ENCODE results near the gene NXT1. TPM values are rescaled to one million over a fixed set of nuclear protein-coding genes. Genes with fewer than 3 reads are reported as not detected.

Gene NXT1
- total RNA-seq, 4 donors from 2014 or later = 17.5 to 95.0 (median 33.3) TPM

DNA sequence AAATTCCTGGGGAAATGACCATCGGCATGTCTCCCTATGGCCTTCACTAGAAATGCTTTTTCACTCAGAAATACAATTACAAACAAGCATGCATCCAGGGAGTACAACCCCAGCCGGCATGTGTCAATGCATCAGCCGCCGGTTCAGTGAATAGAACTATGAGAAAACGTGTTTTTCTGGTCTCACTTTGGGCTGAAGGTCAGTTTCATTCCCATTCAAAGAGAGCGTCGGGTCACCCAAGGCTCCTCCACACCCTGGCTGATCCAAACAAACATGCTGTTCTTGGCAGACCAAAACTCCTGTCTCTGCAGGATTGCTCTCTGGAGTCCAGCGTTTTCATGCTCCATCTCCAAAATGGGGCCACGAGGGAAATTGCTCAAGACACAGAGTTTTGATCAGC is 35.5 kb upstream of the NXT1 start:
- ATAC-seq (ENCODE audit: low FRiP score) (no peak), DNase-seq (ENCODE audit: low spot score) (no peak)

DNA sequence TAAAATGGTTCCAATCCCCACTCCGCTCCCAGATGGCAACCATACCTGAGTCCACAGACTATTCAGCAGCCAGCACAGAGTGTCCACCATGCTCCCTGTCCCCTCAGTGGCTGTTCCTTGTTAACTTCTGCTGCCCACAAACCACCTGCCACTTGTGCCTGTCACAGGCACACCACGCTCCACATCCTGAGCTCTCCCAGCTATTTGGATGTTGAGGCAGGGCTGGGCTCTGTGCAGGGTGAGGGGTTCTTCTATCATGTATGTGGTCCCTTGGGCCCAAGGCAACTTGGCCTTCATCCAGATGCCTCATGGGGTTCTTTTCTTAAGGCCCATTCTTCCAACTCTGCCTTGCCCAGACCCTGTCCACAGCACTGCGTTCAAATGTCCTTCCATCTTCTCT is 34.0 kb upstream of the NXT1 start:
- ATAC-seq (ENCODE audit: low FRiP score) = no peak
- no peak for DNase-seq (ENCODE audit: low spot score)
- TF ChIP-seq, protein P1, sequence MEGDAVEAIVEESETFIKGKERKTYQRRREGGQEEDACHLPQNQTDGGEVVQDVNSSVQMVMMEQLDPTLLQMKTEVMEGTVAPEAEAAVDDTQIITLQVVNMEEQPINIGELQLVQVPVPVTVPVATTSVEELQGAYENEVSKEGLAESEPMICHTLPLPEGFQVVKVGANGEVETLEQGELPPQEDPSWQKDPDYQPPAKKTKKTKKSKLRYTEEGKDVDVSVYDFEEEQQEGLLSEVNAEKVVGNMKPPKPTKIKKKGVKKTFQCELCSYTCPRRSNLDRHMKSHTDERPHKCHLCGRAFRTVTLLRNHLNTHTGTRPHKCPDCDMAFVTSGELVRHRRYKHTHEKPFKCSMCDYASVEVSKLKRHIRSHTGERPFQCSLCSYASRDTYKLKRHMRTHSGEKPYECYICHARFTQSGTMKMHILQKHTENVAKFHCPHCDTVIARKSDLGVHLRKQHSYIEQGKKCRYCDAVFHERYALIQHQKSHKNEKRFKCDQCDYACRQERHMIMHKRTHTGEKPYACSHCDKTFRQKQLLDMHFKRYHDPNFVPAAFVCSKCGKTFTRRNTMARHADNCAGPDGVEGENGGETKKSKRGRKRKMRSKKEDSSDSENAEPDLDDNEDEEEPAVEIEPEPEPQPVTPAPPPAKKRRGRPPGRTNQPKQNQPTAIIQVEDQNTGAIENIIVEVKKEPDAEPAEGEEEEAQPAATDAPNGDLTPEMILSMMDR (IDR thresholded peaks at IDR 0.05) = no peak

More for the DNA sequence above, 35.5 kb upstream of the NXT1 start:
- TF ChIP-seq, protein P1 (IDR thresholded peaks at IDR 0.05) = no peak

DNA sequence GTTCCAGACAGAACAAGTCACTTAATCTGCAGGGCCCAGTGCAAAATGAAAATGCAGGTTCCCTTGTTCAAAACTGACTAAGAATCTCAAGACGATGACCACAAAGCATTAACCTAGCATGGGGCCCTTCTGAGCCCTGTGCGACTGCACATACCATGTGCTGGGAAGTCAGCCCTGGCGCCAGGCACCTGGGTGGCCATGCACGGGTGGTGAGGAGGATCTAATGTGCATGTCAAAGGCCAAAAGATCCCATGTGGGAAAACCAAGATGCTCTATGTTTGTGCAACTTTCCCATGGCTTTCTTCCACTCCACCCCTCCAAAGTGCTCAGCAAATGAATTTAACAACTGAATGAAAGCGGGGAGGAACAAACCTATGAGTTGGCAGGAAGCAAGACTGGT is 33.5 kb upstream of the NXT1 start:
- ATAC-seq (ENCODE audit: low FRiP score) = no peak
- DNase-seq (ENCODE audit: low spot score) = no peak

DNA sequence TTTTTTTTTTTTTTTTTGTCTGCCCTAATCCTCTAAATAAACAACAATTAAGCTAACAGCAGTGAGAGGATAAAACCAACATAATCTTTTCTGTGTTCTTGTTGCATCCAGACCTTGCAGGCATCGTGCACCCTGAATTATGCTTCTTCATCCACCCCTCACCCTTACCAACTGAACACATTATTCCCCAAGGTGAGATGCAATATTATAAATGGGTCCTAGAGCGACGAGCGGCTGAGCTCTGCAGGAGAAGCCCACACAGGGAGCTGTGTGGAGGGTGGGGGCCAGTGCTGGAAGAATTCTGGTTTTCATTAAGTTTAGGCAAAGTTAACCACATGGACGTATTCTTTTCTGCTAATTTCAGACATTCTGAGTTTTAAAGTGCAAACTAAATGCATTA is 32.2 kb upstream of the NXT1 start:
- no peak for DNase-seq (ENCODE audit: low spot score)
- no peak for ATAC-seq (ENCODE audit: low FRiP score)
- TF ChIP-seq, protein P1 (IDR thresholded peaks at IDR 0.05) = no peak

More for the DNA sequence above, 33.5 kb upstream of the NXT1 start:
- TF ChIP-seq, protein P1 (IDR thresholded peaks at IDR 0.05) = no peak

DNA sequence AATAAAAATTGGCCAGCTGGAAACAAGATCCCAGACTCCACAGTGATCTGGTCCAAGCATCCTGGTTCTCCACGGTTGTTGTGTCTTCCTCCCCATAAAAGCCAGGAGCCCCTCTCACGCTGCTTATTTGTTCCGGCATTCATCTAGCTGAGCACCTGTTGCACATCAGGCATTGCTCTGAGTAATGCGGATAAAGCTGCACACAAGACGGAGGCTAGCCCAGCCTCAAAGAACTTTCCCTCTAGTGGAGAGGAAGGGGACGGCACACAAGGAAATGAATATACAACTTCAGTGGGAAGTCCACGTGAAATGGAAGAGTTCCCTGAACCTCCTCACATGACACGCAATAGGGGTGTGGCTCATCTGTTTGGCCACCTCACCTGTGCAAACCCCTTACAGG is 30.3 kb upstream of the NXT1 start:
- TF ChIP-seq, protein P1 (IDR thresholded peaks at IDR 0.05) = no peak
- ATAC-seq (ENCODE audit: low FRiP score) = no peak
- DNase-seq (ENCODE audit: low spot score) = no peak

DNA sequence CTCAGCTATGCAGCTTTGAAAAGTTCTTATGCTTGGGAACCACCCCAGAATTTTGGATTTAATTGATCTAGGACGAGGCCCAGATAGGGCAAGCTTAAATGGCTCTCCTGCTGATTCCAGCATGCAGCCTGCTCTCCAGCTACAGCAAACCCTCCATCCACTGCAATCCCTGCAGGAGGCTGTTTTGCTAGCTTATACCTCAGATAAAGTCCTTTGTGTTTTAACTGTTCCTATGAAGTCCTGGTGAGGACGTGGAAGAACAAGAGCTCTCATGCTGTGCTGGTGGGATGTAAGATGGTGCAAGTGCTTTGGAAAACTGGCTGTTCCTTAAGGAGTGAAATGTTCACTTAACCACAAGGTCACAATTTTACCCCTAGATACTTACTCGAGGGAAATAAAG is 25.5 kb upstream of the NXT1 start:
- ATAC-seq (ENCODE audit: low FRiP score) (no peak), DNase-seq (ENCODE audit: low spot score) (no peak)
- TF ChIP-seq, protein P1 (IDR thresholded peaks at IDR 0.05) = no peak

DNA sequence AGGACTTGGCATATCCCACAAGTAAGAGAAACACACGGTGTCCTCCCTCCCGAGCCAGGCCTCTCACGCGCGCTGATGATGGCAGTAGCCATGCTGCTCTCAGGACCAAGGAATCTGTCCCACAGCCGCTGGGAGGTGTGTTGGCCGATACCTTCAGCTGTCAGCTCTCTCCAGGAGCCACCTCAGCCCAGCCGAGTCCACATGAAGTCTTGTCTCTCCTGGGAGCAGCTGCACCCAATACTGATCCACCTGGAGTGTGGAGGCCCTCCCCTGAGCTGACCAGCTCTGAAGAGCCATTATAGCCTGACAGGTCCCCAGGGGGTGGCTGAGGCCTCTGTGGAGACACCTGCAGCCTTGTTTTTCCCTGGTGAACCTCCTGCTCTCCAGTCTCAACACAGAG is 23.8 kb upstream of the NXT1 start:
- DNase-seq (ENCODE audit: low spot score) = no peak
- ATAC-seq (ENCODE audit: low FRiP score) = no peak
- TF ChIP-seq, protein P1 (IDR thresholded peaks at IDR 0.05) = no peak

All from omental fat pad (tissue), 4 donors.